H9 (cell line): ENCODE measurements around the gene HAUS7. TPM values are rescaled to one million over a fixed set of nuclear protein-coding genes. Genes with fewer than 3 reads are reported as not detected.

ENCODE experiments used
- DNase-seq: peaks from one replicate; pipeline ENCODE4 v3.0.0-alpha.2; 2017
- H2AFZ ChIP-seq: one replicate; pipeline ENCODE4 v1.6.1; 2013; ENCODE audit warnings: mild to moderate bottlenecking, low read length, control low read depth, moderate library complexity
- H2AK5ac ChIP-seq: 2 replicates; pipeline ENCODE4 v1.6.1; 2013; ENCODE audit warnings: low read length, control low read depth, mixed read lengths; ENCODE audit not compliant: insufficient read length
- H2BK120ac ChIP-seq: one replicate; pipeline ENCODE4 v1.6.1; 2013; ENCODE audit warnings: low read depth, mild to moderate bottlenecking, low read length, control low read depth, inconsistent platforms; ENCODE audit not compliant: poor library complexity, severe bottlenecking
- H2BK12ac ChIP-seq: 2 replicates; pipeline ENCODE4 v1.6.1; 2013; ENCODE audit warnings: low read length, control low read depth, mixed read lengths, low read depth; ENCODE audit not compliant: insufficient read length
- H2BK15ac ChIP-seq: 2 replicates; pipeline ENCODE4 v1.6.1; 2013; ENCODE audit warnings: low read depth, low read length, control low read depth
- H2BK20ac ChIP-seq: one replicate; pipeline ENCODE4 v1.6.1; 2013; ENCODE audit warnings: low read depth, mild to moderate bottlenecking, low read length, control low read depth, inconsistent platforms; ENCODE audit not compliant: poor library complexity, severe bottlenecking
- H2BK5ac ChIP-seq: 2 replicates; pipeline ENCODE4 v1.6.1; 2013; ENCODE audit warnings: low read length, control low read depth, mixed read lengths; ENCODE audit not compliant: insufficient read length
- H3K14ac ChIP-seq: 2 replicates; pipeline ENCODE4 v1.6.1; 2013; ENCODE audit warnings: low read length, control low read depth; ENCODE audit not compliant: insufficient read depth
- H3K18ac ChIP-seq: 2 replicates; pipeline ENCODE4 v1.6.1; 2013; ENCODE audit warnings: low read depth, mild to moderate bottlenecking, mixed read lengths, low read length, control low read depth; ENCODE audit not compliant: insufficient read length
- H3K23ac ChIP-seq: 2 replicates; pipeline ENCODE4 v1.6.1; 2013; ENCODE audit warnings: low read length, control low read depth, mixed read lengths, low read depth; ENCODE audit not compliant: insufficient read length
- H3K23me2 ChIP-seq: 2 replicates; pipeline ENCODE4 v1.6.1; 2013; ENCODE audit warnings: low read depth, mild to moderate bottlenecking, mixed read lengths, low read length, control low read depth; ENCODE audit not compliant: insufficient read length, poor library complexity, severe bottlenecking
- H3K27ac ChIP-seq: 2 replicates; pipeline ENCODE4 v1.5.1; 2013; ENCODE audit warnings: low read length, control low read depth, mixed read lengths, low read depth; ENCODE audit not compliant: insufficient read length
- H3K27me3 ChIP-seq: 2 replicates; pipeline ENCODE4 v1.6.1; 2013; ENCODE audit warnings: low read length, control low read depth, inconsistent platforms; ENCODE audit not compliant: insufficient read depth
- H3K4ac ChIP-seq: 2 replicates; pipeline ENCODE4 v1.6.1; 2013; ENCODE audit warnings: low read depth, mild to moderate bottlenecking, control low read depth, inconsistent platforms, low read length, moderate library complexity
- H3K4me1 ChIP-seq: 2 replicates; pipeline ENCODE4 v1.6.1; 2013; ENCODE audit warnings: low read length, control low read depth, inconsistent platforms; ENCODE audit not compliant: insufficient read depth
- H3K4me2 ChIP-seq: 2 replicates; pipeline ENCODE4 v1.6.1; 2013; ENCODE audit warnings: low read length, control low read depth, mixed read lengths; ENCODE audit not compliant: insufficient read length, insufficient read depth
- H3K56ac ChIP-seq: 2 replicates; pipeline ENCODE4 v1.6.1; 2013; ENCODE audit warnings: low read depth, mild to moderate bottlenecking, mixed read lengths, low read length, control low read depth; ENCODE audit not compliant: insufficient read length
- H3K79me1 ChIP-seq: 2 replicates; pipeline ENCODE4 v1.6.1; 2013; ENCODE audit warnings: low read depth, mild to moderate bottlenecking, moderate library complexity, low read length, control low read depth, inconsistent platforms; ENCODE audit not compliant: insufficient read depth, poor library complexity, severe bottlenecking
- H3K79me2 ChIP-seq: 2 replicates; pipeline ENCODE4 v1.6.1; 2013; ENCODE audit warnings: low read length, control low read depth, inconsistent platforms; ENCODE audit not compliant: insufficient read depth
- H3K9ac ChIP-seq: 2 replicates; pipeline ENCODE4 v1.6.1; 2013; ENCODE audit warnings: low read length, control low read depth, mixed read lengths; ENCODE audit not compliant: insufficient read length; ENCODE audit errors: extremely low read depth
- H3K9me3 ChIP-seq: one replicate; pipeline ENCODE4 v1.6.1; 2013; ENCODE audit warnings: low read depth, low read length, inconsistent platforms; ENCODE audit not compliant: control insufficient read depth
- H3T11ph ChIP-seq: one replicate; pipeline ENCODE4 v1.6.1; 2013; ENCODE audit warnings: mild to moderate bottlenecking, low read length, control low read depth, inconsistent platforms
- H4K20me1 ChIP-seq: one replicate; pipeline ENCODE4 v1.6.1; 2013; ENCODE audit not compliant: control insufficient read depth, insufficient read length, insufficient read depth
- H4K5ac ChIP-seq: 2 replicates; pipeline ENCODE4 v1.6.1; 2013; ENCODE audit warnings: low read depth, mild to moderate bottlenecking, mixed read lengths, low read length, control low read depth; ENCODE audit not compliant: insufficient read length
- H4K8ac ChIP-seq: replicated peaks from 2 replicates; pipeline ENCODE4 v1.6.1; 2013; ENCODE audit warnings: low read length, control low read depth, mixed read lengths, low read depth; ENCODE audit not compliant: insufficient read length
- H4K91ac ChIP-seq: 2 replicates; pipeline ENCODE4 v1.6.1; 2013; ENCODE audit warnings: low read depth, mild to moderate bottlenecking, moderate library complexity, mixed read lengths, low read length, control low read depth; ENCODE audit not compliant: insufficient read length
- H3K27ac Mint-ChIP-seq, 3 experiments: 2 replicates in 2 of 3; 3 replicates in 1 of 3; pipeline ENCODE4 v1.8.0; 2020 to 2021; ENCODE audit warnings: mixed read lengths in 3 of 3, mild to moderate bottlenecking in 1 of 3, moderate library complexity in 1 of 3
- H3K27me3 Mint-ChIP-seq: 2 replicates; pipeline ENCODE4 v1.8.0; 2021; ENCODE audit warnings: low read depth, mild to moderate bottlenecking, moderate library complexity, mixed read lengths
- H3K36me3 Mint-ChIP-seq, 3 experiments: 2 replicates in 2 of 3; 3 replicates in 1 of 3; pipeline ENCODE4 v1.8.0; 2020 to 2021; ENCODE audit warnings: low read depth in 3 of 3, mixed read lengths in 3 of 3; ENCODE audit not compliant: insufficient read depth in 1 of 3
- H3K4me1 Mint-ChIP-seq, 2 experiments: 2 replicates each; pipeline ENCODE4 v1.8.0; 2020; ENCODE audit warnings: mixed read lengths in 2 of 2
- H3K4me3 Mint-ChIP-seq, 2 experiments: 2 replicates in 1 of 2; 3 replicates in 1 of 2; pipeline ENCODE4 v1.8.0; 2020 to 2021; ENCODE audit warnings: mild to moderate bottlenecking in 2 of 2, mixed read lengths in 2 of 2, moderate library complexity in 1 of 2
- H3K9me3 Mint-ChIP-seq, 2 experiments: 2 replicates in 1 of 2; 3 replicates in 1 of 2; pipeline ENCODE4 v1.8.0; 2020; ENCODE audit warnings: mild to moderate bottlenecking in 2 of 2, mixed read lengths in 2 of 2, moderate library complexity in 1 of 2
- CTCF ChIP-seq: fragments of 200-600 bp; sonication (generic); conservative IDR thresholded peaks from 3 replicates; pipeline ENCODE4 v1.8.0; 2021; ENCODE audit warnings: antibody characterized with exemption, mild to moderate bottlenecking
- WGBS: extraction: QIAGEN DNeasy Blood & Tissue Kit; methylation state at CpG from one replicate; pipeline ENCODE4 v1.1.7; 2013; ENCODE audit warnings: missing lambda C conversion rate, low lambda C conversion rate, mixed read lengths; ENCODE audit not compliant: insufficient read length; ENCODE audit errors: extremely low coverage; 5-methylcytosine and 5-hydroxymethylcytosine counted together
- total RNA-seq: library from RNA; stranded (reverse); gene quantifications from 2 replicates; pipeline ENCODE4 v1.2.1, GENCODE V29; 2021

Gene HAUS7
- total RNA-seq, 1 experiment from 2014 or later = 45.3 TPM

GRCh38 chrX:153423652-153424051 is 46.7 kb downstream of the HAUS7 start:
- Histone ChIP-seq H3K18ac (no peak overlapping the region), H2AFZ (no peak overlapping the region), H3K4me1 (no peaks in the 10 kb centered on the region), H4K8ac (no peak overlapping the region), H3T11ph (no peak overlapping the region), H3K9ac (no peak overlapping the region), H2BK12ac (no peak overlapping the region), H3K27ac (no peak overlapping the region), H4K20me1 (no peaks in the 10 kb centered on the region), H3K23ac (no peak overlapping the region), H3K9me3 (peaks cover 75% of the 10 kb centered on the region), H3K4me2 (no peak overlapping the region), H2AK5ac (no peak overlapping the region), H3K56ac (no peak overlapping the region), H3K4ac (no peak overlapping the region), H3K79me1 (no peaks in the 10 kb centered on the region), H2BK120ac (no peak overlapping the region), H3K27me3 (no peaks in the 10 kb centered on the region), H4K5ac (no peak overlapping the region), H4K91ac (no peak overlapping the region), H2BK15ac (no peak overlapping the region), H2BK5ac (no peak overlapping the region), H2BK20ac (no peak overlapping the region), H3K14ac (no peak overlapping the region), H3K23me2 (no peaks in the 10 kb centered on the region), H3K79me2 (no peaks in the 10 kb centered on the region)
- H3K9me3 Mint-ChIP-seq = peaks cover 79% of the 10 kb centered on the region in 2 experiments
- no peak for TF ChIP-seq CTCF
- DNase-seq = no peak
- H3K36me3 Mint-ChIP-seq = peaks cover 0 to 6% (median 0%) of the 10 kb centered on the region in 3 experiments; a peak in 3 of 7 replicates
- WGBS = no CpG with 5 or more reads among the region's 8 CpGs
- H3K4me1 Mint-ChIP-seq = no peaks in the 10 kb centered on the region
- no peak overlapping the region for H3K4me3 Mint-ChIP-seq
- no peaks in the 10 kb centered on the region; the same call in none of the 2 replicates for H3K27me3 Mint-ChIP-seq
- H3K27ac Mint-ChIP-seq = no peak overlapping the region
